ENCODE data around the gene SHC3. TPM values are rescaled to one million over a fixed set of nuclear protein-coding genes. Genes with fewer than 3 reads are reported as not detected.

The SHC3 gene
- total RNA-seq, 4 donors from 2014 or later = 0.51 to 3.5 (median 2.5) TPM

DNA sequence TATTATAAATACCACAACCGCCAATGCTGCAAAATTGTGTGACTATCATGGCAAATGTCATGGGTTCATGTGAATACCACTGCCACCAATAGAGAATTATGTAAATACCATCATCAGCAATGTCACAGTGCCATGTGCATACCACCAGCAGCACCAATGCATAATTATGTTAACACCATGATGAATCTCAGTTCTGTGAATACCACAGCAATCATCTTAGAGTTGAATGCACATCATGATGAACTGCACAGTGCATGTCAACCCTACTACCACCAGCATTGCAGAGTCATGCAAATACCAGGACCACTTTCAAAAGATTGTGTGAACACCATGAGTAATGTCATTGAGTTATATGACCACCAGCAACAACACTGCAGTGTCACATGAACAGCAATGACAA is 63.2 kb downstream of the SHC3 start:
- DNase-seq = no peak
- Histone ChIP-seq H3K27ac (no peak overlapping the region), H3K4me1 (no peaks in the 10 kb centered on the region), H3K36me3 (no peaks in the 10 kb centered on the region), H3K9me3 (no peaks in the 10 kb centered on the region), H3K4me3 (no peak overlapping the region), H3K27me3 (no peaks in the 10 kb centered on the region)
- no peak for TF ChIP-seq POLR2A (IDR thresholded peaks at IDR 0.05)
- TF ChIP-seq, protein P1, sequence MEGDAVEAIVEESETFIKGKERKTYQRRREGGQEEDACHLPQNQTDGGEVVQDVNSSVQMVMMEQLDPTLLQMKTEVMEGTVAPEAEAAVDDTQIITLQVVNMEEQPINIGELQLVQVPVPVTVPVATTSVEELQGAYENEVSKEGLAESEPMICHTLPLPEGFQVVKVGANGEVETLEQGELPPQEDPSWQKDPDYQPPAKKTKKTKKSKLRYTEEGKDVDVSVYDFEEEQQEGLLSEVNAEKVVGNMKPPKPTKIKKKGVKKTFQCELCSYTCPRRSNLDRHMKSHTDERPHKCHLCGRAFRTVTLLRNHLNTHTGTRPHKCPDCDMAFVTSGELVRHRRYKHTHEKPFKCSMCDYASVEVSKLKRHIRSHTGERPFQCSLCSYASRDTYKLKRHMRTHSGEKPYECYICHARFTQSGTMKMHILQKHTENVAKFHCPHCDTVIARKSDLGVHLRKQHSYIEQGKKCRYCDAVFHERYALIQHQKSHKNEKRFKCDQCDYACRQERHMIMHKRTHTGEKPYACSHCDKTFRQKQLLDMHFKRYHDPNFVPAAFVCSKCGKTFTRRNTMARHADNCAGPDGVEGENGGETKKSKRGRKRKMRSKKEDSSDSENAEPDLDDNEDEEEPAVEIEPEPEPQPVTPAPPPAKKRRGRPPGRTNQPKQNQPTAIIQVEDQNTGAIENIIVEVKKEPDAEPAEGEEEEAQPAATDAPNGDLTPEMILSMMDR (IDR thresholded peaks at IDR 0.05) = no peak
- intact Hi-C loops (cut with DNase I; ENCODE audit: low total_unique reads) = no loop called here

GRCh38 chr9:89114741-89115140 is 63.9 kb downstream of the SHC3 start:
- H3K9me3 ChIP-seq = no peaks in the 10 kb centered on the region
- DNase-seq = no peak
- H3K27ac ChIP-seq = no peak overlapping the region
- H3K36me3 ChIP-seq = no peaks in the 10 kb centered on the region
- intact Hi-C loops (cut with DNase I; ENCODE audit: low total_unique reads) = no loop called here
- no peak overlapping the region for H3K4me3 ChIP-seq
- H3K4me1 ChIP-seq = no peaks in the 10 kb centered on the region
- no peak for TF ChIP-seq POLR2A (IDR thresholded peaks at IDR 0.05)
- TF ChIP-seq, protein P1 (IDR thresholded peaks at IDR 0.05) = no peak
- H3K27me3 ChIP-seq = no peaks in the 10 kb centered on the region

DNA sequence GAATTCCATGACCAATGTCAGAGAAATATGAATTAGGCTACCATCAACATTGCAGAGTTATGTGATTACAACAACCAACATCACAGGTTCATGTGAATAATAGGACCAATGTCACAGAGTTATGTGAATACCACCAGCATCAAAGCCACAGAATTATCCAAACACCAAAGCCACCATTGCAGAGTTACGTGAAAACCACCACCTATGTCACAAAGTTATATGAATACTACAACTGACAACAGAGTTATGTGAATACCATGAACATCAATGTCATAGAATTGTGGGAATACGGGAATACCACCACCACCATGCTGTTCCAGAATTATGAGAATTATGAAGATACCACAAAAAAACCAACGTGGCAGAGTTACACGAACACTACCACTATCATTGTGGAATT is 64.8 kb downstream of the SHC3 start:
- H3K4me1 ChIP-seq = no peaks in the 10 kb centered on the region
- H3K27ac ChIP-seq = no peak overlapping the region
- no peaks in the 10 kb centered on the region for H3K27me3 ChIP-seq
- no peaks in the 10 kb centered on the region for H3K36me3 ChIP-seq
- no peak for TF ChIP-seq POLR2A (IDR thresholded peaks at IDR 0.05)
- TF ChIP-seq, protein P1 (IDR thresholded peaks at IDR 0.05) = no peak
- intact Hi-C loops (cut with DNase I; ENCODE audit: low total_unique reads) = no loop called here
- no peak overlapping the region for H3K4me3 ChIP-seq
- DNase-seq = no peak
- no peaks in the 10 kb centered on the region for H3K9me3 ChIP-seq

- Histone ChIP-seq H3K27me3 (no peaks in the 10 kb centered on the region), H3K4me1 (no peaks in the 10 kb centered on the region), H3K36me3 (no peaks in the 10 kb centered on the region), H3K4me3 (no peak overlapping the region), H3K27ac (no peak overlapping the region), H3K9me3 (no peaks in the 10 kb centered on the region)
- intact Hi-C loops (cut with DNase I; ENCODE audit: low total_unique reads) = no loop called here
- no peak for DNase-seq
- no peak for TF ChIP-seq POLR2A (IDR thresholded peaks at IDR 0.05)
- TF ChIP-seq, protein P1 (IDR thresholded peaks at IDR 0.05) = no peak
These were observed 66.4 kb downstream of the SHC3 start for GRCh38 chr9:89112243-89112642.

DNA sequence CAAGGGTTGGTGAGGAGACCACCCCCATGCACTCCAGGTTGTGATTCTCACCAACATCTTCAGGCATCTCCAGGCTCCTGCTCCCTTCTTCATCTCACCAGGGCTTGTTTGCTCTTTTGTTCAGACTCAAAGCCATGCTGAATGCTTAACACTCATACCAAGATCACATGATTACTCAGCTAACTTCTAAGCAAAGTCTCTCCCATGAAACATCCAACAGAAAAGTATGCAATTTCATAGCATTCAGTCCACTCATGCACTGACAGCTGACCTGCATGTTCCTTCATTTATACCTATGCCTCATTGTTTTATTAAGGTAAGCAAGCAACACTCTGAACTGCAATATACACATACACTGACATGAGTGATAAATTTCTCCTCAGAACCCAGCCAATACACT is 69.0 kb downstream of the SHC3 start:
- Histone ChIP-seq H3K27me3 (no peaks in the 10 kb centered on the region), H3K4me3 (no peak overlapping the region), H3K9me3 (no peaks in the 10 kb centered on the region), H3K4me1 (no peaks in the 10 kb centered on the region), H3K27ac (no peak overlapping the region), H3K36me3 (no peaks in the 10 kb centered on the region)
- DNase-seq = no peak
- TF ChIP-seq, protein P1 (IDR thresholded peaks at IDR 0.05) = no peak
- TF ChIP-seq POLR2A (IDR thresholded peaks at IDR 0.05) = no peak
- intact Hi-C loops (cut with DNase I; ENCODE audit: low total_unique reads) = no loop called here
